Mesenchymal stem cell (in vitro differentiated cells and primary cell): ENCODE measurements around the gene SELL.

Experiments used
- DNase-seq: peaks from one replicate; pipeline ENCODE4 v3.0.0-alpha.2; 2013
- H2AFZ ChIP-seq: one replicate; pipeline ENCODE4 v1.6.1; 2013; ENCODE audit warnings: low read depth, mild to moderate bottlenecking, control low read depth, inconsistent platforms, low read length, moderate library complexity
- H2AK5ac ChIP-seq: 2 replicates; pipeline ENCODE4 v1.6.1; 2013; ENCODE audit warnings: low read length, moderate library complexity, mild to moderate bottlenecking, inconsistent platforms; ENCODE audit not compliant: severe bottlenecking
- H2BK120ac ChIP-seq: one replicate; pipeline ENCODE4 v1.6.1; 2013; ENCODE audit warnings: low read depth, mild to moderate bottlenecking, inconsistent platforms, low read length, moderate library complexity
- H2BK12ac ChIP-seq, 2 experiments: one replicate each; pipeline ENCODE4 v1.6.1; 2013; ENCODE audit warnings: inconsistent platforms in 2 of 2, low read length in 2 of 2, mild to moderate bottlenecking in 2 of 2, moderate library complexity in 2 of 2, control low read depth in 1 of 2
- H2BK15ac ChIP-seq: one replicate; pipeline ENCODE4 v1.6.1; 2013; ENCODE audit warnings: mild to moderate bottlenecking, low read depth, inconsistent platforms; ENCODE audit not compliant: poor library complexity, severe bottlenecking
- H2BK5ac ChIP-seq: 2 replicates; pipeline ENCODE4 v1.6.1; 2013; ENCODE audit warnings: low read depth, mild to moderate bottlenecking, low read length, control low read depth, inconsistent platforms; ENCODE audit not compliant: poor library complexity, severe bottlenecking
- H3K14ac ChIP-seq, 2 experiments: one replicate each; pipeline ENCODE4 v1.6.1; 2013; ENCODE audit warnings: inconsistent platforms in 2 of 2, low read length in 2 of 2, control low read depth in 1 of 2, mild to moderate bottlenecking in 1 of 2, moderate library complexity in 1 of 2
- H3K18ac ChIP-seq, 2 experiments: one replicate each; pipeline ENCODE4 v1.6.1; 2013; ENCODE audit warnings: inconsistent platforms in 2 of 2, low read length in 2 of 2, control low read depth in 1 of 2, low read depth in 1 of 2, mild to moderate bottlenecking in 1 of 2
- H3K23ac ChIP-seq, 2 experiments: one replicate each; pipeline ENCODE4 v1.6.1; 2013; ENCODE audit warnings: inconsistent platforms in 2 of 2, low read length in 2 of 2, mild to moderate bottlenecking in 2 of 2, moderate library complexity in 2 of 2, control low read depth in 1 of 2
- H3K27ac ChIP-seq: 2 replicates; pipeline ENCODE4 v1.5.1; 2013; ENCODE audit warnings: mild to moderate bottlenecking, moderate library complexity, low read length, control low read depth, inconsistent platforms; ENCODE audit not compliant: poor library complexity, severe bottlenecking
- H3K27me3 ChIP-seq, 2 experiments: 2 replicates each; pipeline versions ENCODE4 v1.6.1 to v1.7.0; 2013; ENCODE audit warnings: low read length in 2 of 2, mild to moderate bottlenecking in 2 of 2, moderate library complexity in 2 of 2, control low read depth in 1 of 2, inconsistent platforms in 1 of 2; ENCODE audit not compliant: control insufficient read depth in 1 of 2, insufficient read depth in 1 of 2
- H3K36me3 ChIP-seq, 2 experiments: 2 replicates each; pipeline versions ENCODE4 v1.6.1 to v1.7.0; 2013; ENCODE audit warnings: low read length in 2 of 2, control low read depth in 1 of 2, inconsistent platforms in 1 of 2, low read depth in 1 of 2, mild to moderate bottlenecking in 1 of 2; ENCODE audit not compliant: insufficient read depth in 2 of 2, control insufficient read depth in 1 of 2
- H3K4ac ChIP-seq, 2 experiments: one replicate each; pipeline ENCODE4 v1.6.1; 2013; ENCODE audit warnings: inconsistent platforms in 2 of 2, low read length in 2 of 2, mild to moderate bottlenecking in 2 of 2, moderate library complexity in 2 of 2, control low read depth in 1 of 2, low read depth in 1 of 2
- H3K4me1 ChIP-seq: 2 replicates; pipeline ENCODE4 v1.6.1; 2013; ENCODE audit warnings: low read depth, low read length, control low read depth; ENCODE audit not compliant: control insufficient read depth, insufficient read depth
- H3K4me2 ChIP-seq: 2 replicates; pipeline ENCODE4 v1.6.1; 2013; ENCODE audit warnings: low read length, mild to moderate bottlenecking, inconsistent platforms; ENCODE audit not compliant: poor library complexity, severe bottlenecking
- H3K4me3 ChIP-seq, 2 experiments: 2 replicates each; pipeline versions ENCODE4 v1.5.1 to v1.7.0; 2013; ENCODE audit warnings: low read length in 2 of 2, mild to moderate bottlenecking in 2 of 2, control low read depth in 1 of 2, low read depth in 1 of 2; ENCODE audit not compliant: insufficient read depth in 1 of 2
- H3K79me1 ChIP-seq: replicated peaks from 2 replicates; pipeline ENCODE4 v1.6.1; 2013; ENCODE audit warnings: mild to moderate bottlenecking, control low read depth, low read length, inconsistent platforms; ENCODE audit not compliant: poor library complexity, severe bottlenecking
- H3K9ac ChIP-seq: 2 replicates; pipeline ENCODE4 v1.7.0; 2013; ENCODE audit warnings: mild to moderate bottlenecking, low read length, moderate library complexity
- H3K9me3 ChIP-seq: 2 replicates; pipeline ENCODE4 v1.7.0; 2013; ENCODE audit warnings: mild to moderate bottlenecking, low read length; ENCODE audit not compliant: control insufficient read depth
- H4K8ac ChIP-seq: one replicate; pipeline ENCODE4 v1.6.1; 2013; ENCODE audit warnings: inconsistent platforms, mild to moderate bottlenecking, low read length, moderate library complexity
- H4K91ac ChIP-seq: one replicate; pipeline ENCODE4 v1.6.1; 2013; ENCODE audit warnings: mild to moderate bottlenecking, low read length, inconsistent platforms
- WGBS: methylation state at CpG from one replicate; pipeline ENCODE4 v1.1.7; 2013; ENCODE audit warnings: mixed read lengths; 5-methylcytosine and 5-hydroxymethylcytosine counted together

Gene SELL

GRCh38 chr1:169694304-169695075 is 16.9 kb downstream of the SELL start:
- H3K4me1 ChIP-seq, result no peaks in the 10 kb centered on the region
- H2AFZ ChIP-seq, result no peak overlapping the region
- no peak overlapping the region for H2BK120ac ChIP-seq
- H3K27ac ChIP-seq, result no peak overlapping the region
- no peak overlapping the region for H3K4me2 ChIP-seq
- H2BK15ac ChIP-seq, result no peak overlapping the region
- peaks cover 0 to 7% of the 10 kb centered on the region in 2 experiments for H3K27me3 ChIP-seq
- H2BK5ac ChIP-seq, result no peak overlapping the region
- no peak overlapping the region for H3K9ac ChIP-seq
- no peak overlapping the region for H3K4ac ChIP-seq
- 80% methylated on average over 5 of the region's 5 CpGs for WGBS
- DNase-seq, result no peak
- H3K79me1 ChIP-seq, result no peaks in the 10 kb centered on the region
- H4K8ac ChIP-seq, result no peak overlapping the region
- no peak overlapping the region for H4K91ac ChIP-seq
- no peak overlapping the region for H2AK5ac ChIP-seq
- no peak overlapping the region for H2BK12ac ChIP-seq
- H3K36me3 ChIP-seq, result no peaks in the 10 kb centered on the region
- no peaks in the 10 kb centered on the region for H3K9me3 ChIP-seq
- H3K4me3 ChIP-seq, result no peak overlapping the region
- no peak overlapping the region for H3K14ac ChIP-seq
- no peak overlapping the region for H3K18ac ChIP-seq
- H3K23ac ChIP-seq, result no peak overlapping the region

GRCh38 chr1:169692756-169693460 is 18.5 kb downstream of the SELL start:
- H3K4me1 ChIP-seq, result no peaks in the 10 kb centered on the region
- WGBS, result 94% methylated on average over 4 of the region's 4 CpGs
- no peak overlapping the region for H2AK5ac ChIP-seq
- H3K18ac ChIP-seq, result no peak overlapping the region
- no peak overlapping the region for H2AFZ ChIP-seq
- H2BK15ac ChIP-seq, result no peak overlapping the region
- no peak overlapping the region for H3K27ac ChIP-seq
- no peak overlapping the region for H3K14ac ChIP-seq
- no peak overlapping the region for H3K23ac ChIP-seq
- H2BK120ac ChIP-seq, result no peak overlapping the region
- no peak overlapping the region for H3K4ac ChIP-seq
- H3K9me3 ChIP-seq, result no peaks in the 10 kb centered on the region
- H2BK12ac ChIP-seq, result no peak overlapping the region
- no peak overlapping the region for H4K8ac ChIP-seq
- no peaks in the 10 kb centered on the region for H3K36me3 ChIP-seq
- H2BK5ac ChIP-seq, result no peak overlapping the region
- no peak overlapping the region for H4K91ac ChIP-seq
- peaks cover 3 to 7% of the 10 kb centered on the region in 2 experiments for H3K27me3 ChIP-seq
- no peak overlapping the region for H3K9ac ChIP-seq
- no peak for DNase-seq
- no peak overlapping the region for H3K4me2 ChIP-seq
- no peak overlapping the region for H3K4me3 ChIP-seq
- H3K79me1 ChIP-seq, result no peaks in the 10 kb centered on the region

GRCh38 chr1:169690489-169690888 is 20.9 kb downstream of the SELL start:
- Histone ChIP-seq H2BK5ac (no peak overlapping the region), H3K23ac (no peak overlapping the region), H3K4me3 (no peak overlapping the region), H3K4me1 (no peaks in the 10 kb centered on the region), H3K27ac (no peak overlapping the region), H2BK12ac (no peak overlapping the region), H2BK120ac (no peak overlapping the region), H3K27me3 (peaks cover 3 to 7% of the 10 kb centered on the region in 2 experiments), H2BK15ac (no peak overlapping the region), H4K8ac (no peak overlapping the region), H3K79me1 (no peaks in the 10 kb centered on the region), H4K91ac (no peak overlapping the region), H2AFZ (no peak overlapping the region), H3K4me2 (no peak overlapping the region), H3K14ac (no peak overlapping the region), H3K9ac (no peak overlapping the region), H3K36me3 (no peaks in the 10 kb centered on the region), H2AK5ac (no peak overlapping the region), H3K18ac (no peak overlapping the region), H3K9me3 (no peaks in the 10 kb centered on the region), H3K4ac (no peak overlapping the region)
- DNase-seq, result no peak

- Histone ChIP-seq H3K9me3 (no peaks in the 10 kb centered on the region), H2BK120ac (no peak overlapping the region), H2AFZ (no peak overlapping the region), H3K4me3 (no peak overlapping the region), H3K27ac (no peak overlapping the region), H3K36me3 (no peaks in the 10 kb centered on the region), H3K4ac (no peak overlapping the region), H2BK15ac (no peak overlapping the region), H3K4me1 (no peaks in the 10 kb centered on the region), H2BK12ac (no peak overlapping the region), H3K23ac (no peak overlapping the region), H3K27me3 (peaks cover 0 to 3% of the 10 kb centered on the region in 2 experiments), H3K9ac (no peak overlapping the region), H2BK5ac (no peak overlapping the region), H4K8ac (peak overlapping the region; percentile 23), H3K14ac (no peak overlapping the region), H3K79me1 (no peaks in the 10 kb centered on the region), H4K91ac (no peak overlapping the region), H3K4me2 (no peak overlapping the region), H3K18ac (no peak overlapping the region), H2AK5ac (no peak overlapping the region)
- no peak for DNase-seq
- 86% methylated on average over 2 of the region's 2 CpGs for WGBS
Measured at GRCh38 chr1:169689395-169689794, 22.0 kb downstream of the SELL start.
